Measurements from ENCODE around the gene UGT1A7. TPM values are rescaled to one million over a fixed set of nuclear protein-coding genes. Genes with fewer than 3 reads are reported as not detected.
"Not testable (repeated sequence)": the region's sequence is repeated elsewhere in the genome, so short reads cannot be mapped to it uniquely, and the experiment has no call there.

Gene UGT1A7
- total RNA-seq, 1 donor from 2014 or later = not detected

DNA sequence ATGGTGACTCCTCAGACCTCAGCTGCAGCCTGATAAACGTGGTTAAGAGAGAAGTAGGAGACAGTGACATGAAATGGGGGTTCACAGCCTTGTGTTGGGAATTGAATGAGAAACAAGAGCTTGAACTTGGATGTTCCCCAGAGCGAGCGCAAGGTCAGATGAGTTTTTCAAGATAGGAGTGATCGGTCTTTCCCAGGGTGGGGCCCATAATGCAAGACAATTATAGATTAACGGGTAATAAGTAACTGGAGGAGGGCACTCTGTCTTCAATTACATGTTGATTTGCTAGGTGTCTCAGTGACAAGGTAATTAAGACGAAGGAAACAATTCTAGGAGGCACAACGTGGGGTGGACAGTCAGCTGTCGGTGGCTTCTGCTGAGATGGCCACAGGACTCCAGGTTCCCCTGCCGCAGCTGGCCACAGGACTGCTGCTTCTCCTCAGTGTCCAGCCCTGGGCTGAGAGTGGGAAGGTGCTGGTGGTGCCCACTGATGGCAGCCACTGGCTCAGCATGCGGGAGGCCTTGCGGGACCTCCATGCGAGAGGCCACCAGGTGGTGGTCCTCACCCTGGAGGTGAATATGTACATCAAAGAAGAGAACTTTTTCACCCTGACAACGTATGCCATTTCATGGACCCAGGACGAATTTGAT, 31.0 kb downstream of the UGT1A7 start, which contains the start of gene UGT1A5:
Gene UGT1A5, plus strand, starts transcription at position 297 of the 651 bp plus-strand sequence. Its CDS starts 85 bp downstream, at position 382.
- DNase-seq (ENCODE audit: low read depth in 2 of 2) = no peak

DNA sequence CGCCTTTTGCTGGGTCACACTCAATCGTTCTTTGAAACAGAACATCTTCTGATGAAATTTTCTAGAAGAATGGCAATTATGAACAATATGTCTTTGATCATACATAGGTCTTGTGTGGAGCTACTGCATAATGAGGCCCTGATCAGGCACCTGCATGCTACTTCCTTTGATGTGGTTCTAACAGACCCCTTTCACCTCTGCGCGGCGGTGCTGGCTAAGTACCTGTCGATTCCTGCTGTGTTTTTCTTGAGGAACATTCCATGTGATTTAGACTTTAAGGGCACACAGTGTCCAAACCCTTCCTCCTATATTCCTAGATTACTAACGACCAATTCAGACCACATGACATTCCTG, 31.5 kb downstream of the UGT1A7 start:
- no peak for DNase-seq (ENCODE audit: low read depth in 2 of 2)

DNA sequence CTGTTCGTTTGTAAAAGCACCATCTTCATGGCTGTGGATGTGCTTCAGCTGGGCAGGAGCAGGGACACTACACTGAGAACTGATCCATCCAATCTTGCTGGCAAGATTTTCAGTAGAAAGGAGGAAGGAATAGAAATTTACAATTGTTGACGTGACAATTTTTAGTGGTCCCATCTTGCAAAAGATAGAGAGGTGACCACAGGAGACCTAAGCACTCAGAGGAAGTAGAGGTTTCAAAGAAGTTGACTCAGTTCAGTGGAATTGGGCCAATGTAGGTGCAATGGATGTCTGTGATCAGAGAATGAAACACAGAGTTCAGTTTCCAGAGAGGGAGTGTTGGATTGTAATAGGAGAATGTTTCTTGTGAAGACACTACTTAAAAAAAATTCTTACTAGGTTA, 32.4 kb downstream of the UGT1A7 start:
- no peak for DNase-seq (ENCODE audit: low read depth in 2 of 2)

DNA sequence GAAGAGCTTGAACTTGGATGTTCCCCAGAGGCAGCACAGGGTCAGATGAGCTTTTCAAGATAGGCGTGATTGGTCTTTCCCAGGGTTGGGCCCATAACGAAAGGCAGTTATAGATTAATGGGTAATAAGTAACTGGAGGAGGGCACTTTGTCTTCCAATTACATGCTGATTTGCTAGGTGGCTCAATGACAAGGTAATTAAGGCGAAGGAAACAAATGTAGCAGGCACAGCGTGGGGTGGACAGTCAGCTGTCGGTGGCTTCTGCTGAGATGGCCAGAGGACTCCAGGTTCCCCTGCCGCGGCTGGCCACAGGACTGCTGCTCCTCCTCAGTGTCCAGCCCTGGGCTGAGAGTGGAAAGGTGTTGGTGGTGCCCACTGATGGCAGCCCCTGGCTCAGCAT, 36.9 kb downstream of the UGT1A7 start, which contains the start of gene UGT1A4:
Gene UGT1A4, plus strand, starts transcription at position 185 of the 400 bp plus-strand sequence. Its CDS starts 85 bp downstream, at position 270.
- DNase-seq (ENCODE audit: low read depth in 2 of 2) = no peak

DNA sequence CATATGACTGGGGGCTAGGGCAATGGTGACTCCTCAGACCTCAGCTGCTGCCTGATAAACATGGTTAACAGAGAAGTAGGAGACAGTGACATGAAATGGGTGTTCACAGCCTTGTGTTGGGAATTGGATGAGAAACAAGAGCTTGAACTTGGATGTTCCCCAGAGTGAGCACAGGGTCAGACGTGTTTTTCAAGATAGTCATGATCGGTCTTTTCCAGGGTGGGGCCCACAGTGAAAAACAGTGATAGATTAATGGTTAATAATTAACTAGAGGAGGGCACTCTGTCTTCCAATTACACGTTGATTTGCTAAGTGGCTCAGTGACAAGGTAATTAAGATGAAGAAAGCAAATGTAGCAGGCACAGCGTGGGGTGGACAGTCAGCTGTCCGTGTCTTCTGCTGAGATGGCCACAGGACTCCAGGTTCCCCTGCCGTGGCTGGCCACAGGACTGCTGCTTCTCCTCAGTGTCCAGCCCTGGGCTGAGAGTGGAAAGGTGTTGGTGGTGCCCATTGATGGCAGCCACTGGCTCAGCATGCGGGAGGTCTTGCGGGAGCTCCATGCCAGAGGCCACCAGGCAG, 47.1 kb downstream of the UGT1A7 start, which contains the start of gene UGT1A3:
Gene UGT1A3, plus strand, starts transcription at position 320 of the 579 bp plus-strand sequence. Its CDS starts 85 bp downstream, at position 405.
- DNase-seq (ENCODE audit: low read depth in 2 of 2) = no peak

DNA sequence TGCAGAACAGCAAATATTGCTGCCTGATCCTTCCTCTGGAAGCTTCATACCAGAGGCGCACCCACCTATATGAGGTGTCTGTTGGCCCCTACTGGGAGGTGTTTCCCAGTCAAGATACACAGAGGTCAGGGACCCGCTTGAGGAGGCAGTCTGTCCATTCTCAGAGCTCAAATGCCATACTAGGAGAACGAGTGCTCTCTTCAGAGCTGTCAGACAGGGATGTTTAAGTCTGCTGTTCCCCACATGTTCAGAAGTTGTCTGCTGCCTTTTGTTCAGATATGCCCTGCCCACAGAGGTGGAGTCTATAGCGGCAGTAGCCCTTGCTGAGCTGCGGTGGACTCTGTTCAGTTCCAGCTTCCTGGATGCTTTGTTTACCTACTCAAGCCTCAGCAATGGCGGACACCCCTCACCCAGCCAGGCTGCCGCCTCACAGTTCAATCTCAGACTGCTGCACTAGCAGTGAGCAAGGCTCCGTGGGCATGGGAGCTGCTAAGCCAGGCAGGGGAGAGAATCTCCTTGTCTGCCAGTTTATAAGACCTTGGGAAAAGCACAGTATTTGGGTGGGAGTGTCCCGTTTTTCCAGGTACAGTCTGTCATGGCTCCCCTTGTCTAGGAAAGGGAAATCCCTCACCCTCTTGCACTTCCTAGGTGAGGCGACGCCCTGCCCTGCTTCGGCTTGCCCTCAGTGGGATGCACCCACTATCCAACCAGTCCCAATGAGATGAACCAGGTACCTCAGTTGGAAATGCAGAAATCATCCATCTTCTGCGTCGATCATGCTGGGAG, 55.4 kb downstream of the UGT1A7 start:
- not testable (repeated sequence) for DNase-seq (ENCODE audit: low read depth in 2 of 2)

DNA sequence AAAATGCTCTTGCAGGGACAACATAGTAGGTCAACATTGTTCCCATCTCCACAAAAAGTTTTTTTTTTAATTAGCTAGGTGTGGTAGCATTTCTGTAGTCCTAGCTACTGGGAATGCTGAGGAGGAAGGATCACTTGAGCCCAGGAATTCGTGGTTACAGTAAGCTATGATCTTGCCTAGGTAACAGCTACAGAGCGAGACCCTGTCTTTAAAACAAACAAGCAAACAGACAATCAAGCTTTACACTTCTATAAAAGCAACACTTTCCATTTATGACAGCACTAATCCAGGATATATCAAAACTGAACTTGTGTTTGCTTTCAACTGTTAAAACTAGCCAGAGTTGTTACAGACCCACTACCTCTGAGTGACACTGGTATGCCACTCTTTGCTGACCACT, 59.2 kb downstream of the UGT1A7 start:
- DNase-seq (ENCODE audit: low read depth in 2 of 2) = no peak

DNA sequence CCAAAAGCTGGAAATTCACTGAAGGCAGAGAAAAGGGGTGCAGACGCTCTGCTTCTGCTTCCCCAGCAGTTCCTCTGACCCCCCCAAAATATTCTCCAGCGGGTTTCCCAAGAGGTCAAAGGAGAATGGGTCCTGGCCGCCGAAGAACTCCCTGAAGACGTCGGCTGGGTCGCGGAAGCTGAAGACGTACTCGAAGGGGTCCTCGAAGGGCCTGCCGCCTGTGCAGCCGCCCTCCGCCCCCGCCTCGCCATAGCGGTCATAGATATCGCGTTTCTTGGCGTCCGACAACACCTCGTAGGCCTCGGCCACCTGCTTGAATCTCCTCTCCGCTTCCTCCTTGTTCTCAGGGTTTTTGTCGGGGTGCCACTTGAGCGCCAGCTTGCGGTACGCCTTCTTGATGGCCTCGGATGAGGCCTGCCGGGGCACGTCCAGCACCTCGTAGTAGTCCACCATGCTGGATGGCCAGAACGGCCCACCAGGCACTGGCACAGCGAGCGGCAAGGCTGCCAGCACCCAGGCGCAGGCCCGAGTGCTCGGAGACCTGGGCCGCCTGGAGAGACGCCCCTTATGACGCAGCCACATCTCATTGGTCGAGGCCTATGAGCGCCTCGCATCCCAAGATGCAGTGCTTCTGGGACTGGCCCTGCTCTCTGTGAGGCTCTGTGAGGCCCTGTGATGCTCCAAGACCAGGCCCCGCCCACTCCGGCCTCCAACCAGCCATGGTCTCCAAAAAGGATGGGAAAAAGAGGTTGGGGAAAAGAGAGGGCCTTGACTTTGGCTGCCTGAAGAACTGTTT, 62.0 kb downstream of the UGT1A7 start:
- DNase-seq (ENCODE audit: low read depth in 2 of 2) = no peak

DNA sequence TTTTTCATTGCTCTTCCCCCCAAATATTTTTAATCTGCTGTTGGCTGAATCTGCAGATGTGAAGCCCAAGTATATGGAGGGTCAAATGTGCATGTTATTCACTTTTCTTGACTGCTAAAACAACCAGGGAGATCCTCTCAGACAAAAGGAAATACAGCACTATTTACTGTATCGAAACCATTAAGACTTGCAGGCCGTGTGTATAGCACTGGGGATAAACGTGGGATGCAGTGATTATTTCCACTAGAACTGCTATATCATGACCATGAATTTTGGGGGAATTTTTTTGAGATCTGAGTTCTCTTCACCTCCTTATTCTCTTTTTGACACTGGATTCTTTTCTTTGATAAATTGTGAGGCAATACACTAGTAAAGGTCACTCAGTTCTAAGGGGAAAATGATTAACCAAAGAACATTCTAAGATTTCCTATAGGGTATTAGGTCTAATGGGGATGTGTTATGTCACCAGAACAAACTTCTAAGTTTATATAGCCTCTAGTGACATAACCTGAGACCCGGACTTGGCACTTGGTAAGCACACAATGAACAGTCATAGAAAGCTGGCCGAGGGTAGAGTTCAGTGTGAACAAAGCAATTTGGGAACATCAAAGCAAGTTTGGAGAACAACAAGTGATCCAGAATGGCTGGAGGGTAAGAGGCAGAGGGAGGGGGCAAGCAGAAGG, 63.5 kb downstream of the UGT1A7 start:
- no peak for DNase-seq (ENCODE audit: low read depth in 2 of 2)

DNA sequence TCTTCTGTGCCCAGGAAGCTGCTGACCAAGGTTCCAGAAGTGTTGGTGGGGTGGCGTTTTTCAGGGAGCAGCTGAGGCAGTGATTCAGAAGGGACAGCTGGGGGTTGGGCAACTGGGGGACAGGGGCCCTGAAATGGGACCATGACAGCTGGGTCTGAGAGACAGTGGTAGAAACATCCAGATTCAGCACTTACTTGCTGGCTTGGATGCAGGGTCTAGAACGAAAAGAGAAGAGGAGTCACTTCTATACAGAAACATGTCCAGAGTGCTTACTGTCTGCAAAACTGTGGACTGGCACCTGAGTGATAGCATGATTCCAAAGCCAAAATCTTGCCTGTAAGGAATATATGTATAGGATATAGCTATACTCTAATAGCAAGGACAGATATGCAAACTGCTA, 64.1 kb downstream of the UGT1A7 start:
- not testable (repeated sequence) for DNase-seq (ENCODE audit: low read depth in 2 of 2)

DNA sequence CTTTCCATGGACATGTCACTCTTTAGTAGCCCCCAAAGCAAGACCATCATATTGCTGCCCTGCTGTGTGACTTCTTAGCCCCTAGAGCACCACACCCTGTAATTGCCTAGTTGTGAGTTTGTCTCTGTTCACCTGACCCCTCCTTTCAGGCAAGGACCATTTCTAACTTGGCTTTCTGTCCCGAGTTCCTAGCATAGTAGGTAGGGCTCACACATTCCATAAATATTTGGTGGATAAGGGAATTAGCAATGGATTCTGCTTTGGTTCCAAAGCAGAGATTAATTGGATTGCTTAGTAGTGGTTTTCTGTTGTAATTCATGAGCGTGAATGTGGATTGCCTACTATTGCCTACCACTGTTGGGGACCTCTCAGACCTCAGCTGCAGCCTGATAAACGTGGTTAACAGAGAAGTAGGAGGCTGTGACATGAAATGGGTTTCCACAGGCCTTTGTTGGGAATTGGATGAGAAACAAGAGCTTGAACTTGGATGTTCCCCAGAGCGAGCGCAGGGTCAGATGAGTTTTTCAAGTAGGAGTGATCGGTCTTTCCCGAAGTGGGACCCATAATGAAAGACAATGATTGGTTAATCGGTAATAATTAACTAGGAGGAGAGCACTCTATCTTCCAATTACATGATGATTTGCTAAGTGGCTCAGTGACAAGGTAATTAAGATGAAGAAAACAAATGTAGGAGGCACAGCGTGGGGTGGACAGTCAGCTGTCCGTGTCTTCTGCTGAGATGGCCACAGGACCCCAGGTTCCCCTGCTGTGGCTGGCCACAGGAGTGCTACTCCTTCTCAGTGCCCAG, 65.0 kb downstream of the UGT1A7 start:
- no peak for DNase-seq (ENCODE audit: low read depth in 2 of 2)

DNA sequence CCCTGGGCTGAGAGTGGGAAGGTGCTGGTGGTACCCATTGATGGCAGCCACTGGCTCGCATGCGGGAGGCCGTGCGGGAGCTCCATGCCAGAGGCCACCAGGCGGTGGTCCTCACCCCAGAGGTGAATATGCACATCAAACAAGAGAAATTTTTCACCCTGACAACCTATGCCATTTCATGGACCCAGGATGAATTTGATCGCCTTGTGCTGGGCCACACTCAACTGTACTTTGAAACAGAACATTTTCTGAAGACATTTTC, 65.5 kb downstream of the UGT1A7 start:
- DNase-seq (ENCODE audit: low read depth in 2 of 2) = no peak

DNA sequence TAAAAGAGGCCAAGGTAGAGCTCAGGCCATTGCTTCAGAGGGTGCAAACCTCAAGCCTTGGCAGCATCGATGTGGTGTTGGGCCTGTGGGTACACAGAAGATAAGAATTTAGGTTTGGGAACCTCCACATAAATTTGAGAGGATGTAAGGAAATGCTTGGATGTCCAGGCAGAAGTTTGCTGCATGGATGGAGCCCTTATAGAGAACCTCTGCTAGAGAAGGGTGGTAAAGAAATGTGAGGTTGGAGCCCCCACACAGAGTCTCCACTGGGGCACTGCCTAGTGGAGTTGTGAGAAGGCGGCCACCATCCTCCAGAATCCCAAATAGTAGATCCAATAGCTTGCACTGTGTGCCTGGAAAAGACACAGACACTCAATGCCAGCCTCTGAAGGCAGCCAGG, 69.0 kb downstream of the UGT1A7 start:
- DNase-seq (ENCODE audit: low read depth in 2 of 2) = not testable (repeated sequence)

DNA sequence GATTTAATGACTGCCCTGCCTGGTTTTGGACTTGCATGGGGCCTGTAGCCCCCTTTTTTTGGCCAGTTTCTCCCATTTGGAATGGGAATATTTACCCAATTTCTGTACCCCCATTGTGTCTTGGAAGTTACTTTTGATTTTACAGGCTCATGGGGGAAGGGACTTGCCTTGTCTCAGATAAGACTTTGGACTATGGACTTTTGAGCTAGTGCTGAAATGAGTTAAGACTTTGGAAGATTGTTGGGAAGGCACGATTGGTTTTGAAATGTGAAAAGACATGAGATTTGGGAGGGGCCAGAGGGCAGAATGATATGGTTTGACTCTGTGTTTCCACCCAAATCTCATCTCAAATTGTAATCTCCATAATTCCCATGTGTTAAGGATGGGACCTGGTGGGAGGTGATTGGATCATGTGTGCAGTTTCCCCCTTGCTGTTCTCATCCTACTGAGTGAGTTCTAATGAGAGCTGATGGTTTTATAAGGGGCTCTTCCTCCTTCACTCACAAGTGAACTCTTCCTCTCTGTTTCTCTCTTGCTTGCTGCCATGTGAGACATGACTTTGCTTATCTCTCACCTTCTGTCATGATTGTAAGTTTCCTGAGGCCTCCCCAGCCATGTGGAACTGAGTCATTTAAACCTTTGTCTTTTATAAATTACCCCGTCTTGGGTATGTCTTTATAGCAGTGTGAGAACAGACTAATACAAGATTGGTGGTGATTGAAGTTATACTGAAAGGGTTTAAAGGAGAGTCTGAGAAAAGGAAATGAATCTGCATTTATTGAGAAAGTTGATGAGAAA, 69.7 kb downstream of the UGT1A7 start:
- not testable (repeated sequence) for DNase-seq (ENCODE audit: low read depth in 2 of 2)

DNA sequence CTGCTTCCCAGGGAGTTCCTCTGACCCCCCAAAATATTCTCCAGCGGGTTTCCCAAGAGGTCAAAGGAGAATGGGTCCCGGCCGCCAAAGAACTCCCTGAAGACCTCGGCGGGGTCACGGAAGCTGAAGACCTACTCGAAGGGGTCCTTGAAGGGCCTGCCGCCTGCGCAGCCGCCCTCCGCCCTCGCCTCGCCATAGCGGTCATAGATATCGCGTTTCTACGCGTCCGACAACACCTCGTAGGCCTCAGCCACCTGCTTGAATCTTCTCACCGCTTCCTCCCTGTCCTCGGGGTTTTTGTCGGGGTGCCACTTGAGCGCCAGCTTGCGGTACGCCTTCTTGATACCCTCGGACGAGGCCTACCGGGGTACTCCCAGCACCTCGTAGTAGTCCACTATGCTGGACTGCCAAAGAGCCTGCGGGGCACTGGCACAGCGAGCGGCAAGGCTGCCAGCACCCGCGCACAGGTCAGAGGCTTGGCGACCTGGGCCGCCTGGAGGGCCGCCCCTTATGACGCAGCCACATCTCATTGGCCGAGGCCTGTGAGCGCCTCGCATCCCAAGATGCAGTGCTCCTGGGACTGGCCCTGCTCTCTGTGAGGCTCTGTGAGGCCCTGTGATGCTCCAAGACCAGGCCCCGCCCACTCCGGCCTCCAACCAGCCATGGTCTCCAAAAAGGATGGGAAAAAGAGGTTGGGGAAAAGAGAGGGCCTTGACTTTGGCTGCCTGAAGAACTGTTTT, 73.3 kb downstream of the UGT1A7 start:
- no peak for DNase-seq (ENCODE audit: low read depth in 2 of 2)

DNA sequence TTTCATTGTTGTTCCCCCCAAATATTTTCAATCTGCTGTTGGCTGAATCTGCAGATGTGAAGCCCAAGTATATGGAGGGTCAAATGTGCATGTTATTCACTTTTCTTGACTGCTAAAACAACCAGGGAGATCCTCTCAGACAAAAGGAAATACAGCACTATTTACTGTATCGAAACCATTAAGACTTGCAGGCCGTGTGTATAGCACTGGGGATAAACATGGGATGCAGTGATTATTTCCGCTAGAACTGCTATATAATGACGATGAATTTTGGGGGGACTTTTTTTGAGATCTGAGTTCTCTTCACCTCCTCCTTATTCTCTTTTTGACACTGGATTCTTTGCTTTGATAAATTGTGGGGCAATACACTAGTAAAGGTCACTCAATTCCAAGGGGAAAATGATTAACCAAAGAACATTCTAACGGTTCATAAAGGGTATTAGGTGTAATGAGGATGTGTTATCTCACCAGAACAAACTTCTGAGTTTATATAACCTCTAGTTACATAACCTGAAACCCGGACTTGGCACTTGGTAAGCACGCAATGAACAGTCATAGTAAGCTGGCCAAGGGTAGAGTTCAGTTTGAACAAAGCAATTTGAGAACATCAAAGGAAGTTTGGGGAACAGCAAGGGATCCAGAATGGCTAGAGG, 74.9 kb downstream of the UGT1A7 start:
- no peak for DNase-seq (ENCODE audit: low read depth in 2 of 2)

DNA sequence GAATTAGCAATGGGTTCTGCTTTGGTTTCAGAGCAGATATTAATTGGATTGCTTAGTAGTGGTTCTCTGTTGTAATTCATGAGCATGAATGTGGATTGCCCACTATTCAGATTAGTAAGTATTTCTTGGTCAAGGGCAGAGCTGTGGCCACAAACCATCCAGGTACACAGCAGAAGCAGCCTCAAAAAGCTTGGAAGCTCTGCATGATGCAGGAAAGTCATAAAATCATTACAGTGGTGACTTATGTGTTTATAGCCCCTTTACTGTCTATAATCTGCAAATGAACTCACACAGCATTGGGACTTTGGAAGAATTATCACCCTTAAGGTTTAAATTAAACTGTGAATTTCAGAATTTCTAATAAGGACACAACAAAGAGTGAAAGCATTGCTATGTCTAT, 76.4 kb downstream of the UGT1A7 start:
- DNase-seq (ENCODE audit: low read depth in 2 of 2) = no peak

DNA sequence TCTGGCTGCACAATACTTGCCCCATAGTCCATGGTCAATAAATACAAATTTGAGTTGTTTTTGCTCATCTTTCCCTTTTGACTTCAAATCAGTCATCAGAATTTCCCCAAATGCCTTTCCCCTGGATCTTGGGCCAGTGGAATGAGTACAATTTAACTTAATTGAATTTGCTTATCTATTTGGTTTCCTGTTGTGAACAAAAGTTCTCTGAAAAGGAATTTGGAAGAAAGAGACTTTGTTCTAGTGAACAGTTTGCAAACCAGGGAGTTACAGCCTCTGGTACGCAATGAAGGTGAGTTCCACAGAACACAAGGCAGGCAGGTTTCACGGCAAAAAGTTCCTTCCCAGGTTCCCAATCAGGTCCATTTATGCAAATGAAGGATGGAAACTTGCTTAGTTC, 77.1 kb downstream of the UGT1A7 start:
- DNase-seq (ENCODE audit: low read depth in 2 of 2) = no peak
